CD4-positive, CD25-positive, alpha-beta regulatory T cell (primary cell): Measurements from ENCODE around the gene AVL9. TPM values are rescaled to one million over a fixed set of nuclear protein-coding genes. Genes with fewer than 3 reads are reported as not detected.

Source experiments
- ATAC-seq, 2 donors: fragments of 150-1000 bp; cut with Tn5 transposase; one replicate each; pipeline ENCODE4 v1.10.0; 2021; ENCODE audit warnings: low read depth in 2 of 2, moderate number of reproducible peaks in 2 of 2, moderate library complexity in 1 of 2
- DNase-seq, 3 donors: peaks; one replicate each; pipeline versions ENCODE4 v3.0.0 to v3.0.0-alpha.2; 2012 to 2022; ENCODE audit warnings: mixed read lengths in 1 of 3
- H3K27ac ChIP-seq: one replicate; pipeline ENCODE4 v1.7.0; 2013; ENCODE audit warnings: mild to moderate bottlenecking, low read length; ENCODE audit not compliant: insufficient read depth, poor library complexity, severe bottlenecking
- H3K27me3 ChIP-seq: one replicate; pipeline ENCODE4 v1.7.0; 2013; ENCODE audit warnings: low read length; ENCODE audit not compliant: control insufficient read depth, insufficient read depth
- H3K36me3 ChIP-seq: one replicate; pipeline ENCODE4 v1.7.0; 2013; ENCODE audit warnings: mild to moderate bottlenecking, low read length, moderate library complexity; ENCODE audit not compliant: control insufficient read depth, insufficient read depth
- H3K4me1 ChIP-seq: 2 replicates; pipeline ENCODE4 v1.7.0; 2013; ENCODE audit warnings: mild to moderate bottlenecking, low read length; ENCODE audit not compliant: insufficient read depth, control insufficient read depth, poor library complexity, severe bottlenecking
- H3K4me3 ChIP-seq: one replicate; pipeline ENCODE4 v1.7.0; 2013; ENCODE audit warnings: low read depth, mild to moderate bottlenecking, low read length, moderate library complexity
- H3K9me3 ChIP-seq, 2 experiments: 1 replicate in 1 of 2; 2 replicates in 1 of 2; pipeline ENCODE4 v1.7.0; 2013; ENCODE audit warnings: low read length in 2 of 2, mild to moderate bottlenecking in 1 of 2, moderate library complexity in 1 of 2; ENCODE audit not compliant: control insufficient read depth in 2 of 2
- H3K27ac Mint-ChIP-seq, 3 donors: one replicate each; pipeline ENCODE4 v1.8.0; 2020 to 2022; ENCODE audit warnings: mild to moderate bottlenecking in 3 of 3, mixed read lengths in 3 of 3, moderate library complexity in 2 of 3
- H3K27me3 Mint-ChIP-seq: one replicate; pipeline ENCODE4 v1.8.0; 2022; ENCODE audit warnings: mild to moderate bottlenecking, mixed read lengths
- H3K36me3 Mint-ChIP-seq: one replicate; pipeline ENCODE4 v1.8.0; 2020; ENCODE audit warnings: mixed read lengths
- H3K4me1 Mint-ChIP-seq, 4 donors: one replicate each; pipeline ENCODE4 v1.8.0; 2020 to 2022; ENCODE audit warnings: mixed read lengths in 4 of 4, mild to moderate bottlenecking in 1 of 4
- H3K4me3 Mint-ChIP-seq, 4 donors: one replicate each; pipeline ENCODE4 v1.8.0; 2020 to 2022; ENCODE audit warnings: mild to moderate bottlenecking in 4 of 4, mixed read lengths in 4 of 4, moderate library complexity in 3 of 4
- H3K9me3 Mint-ChIP-seq, 7 donors: one replicate each; pipeline ENCODE4 v1.8.0; 2020 to 2022; ENCODE audit warnings: mixed read lengths in 7 of 7, mild to moderate bottlenecking in 3 of 7, moderate library complexity in 2 of 7
- polyA plus RNA-seq, 4 donors: library from polyadenylated mRNA; unstranded; fragments of 300-500 nt; fragmentation: Illumina TruSeq; gene quantifications; one replicate each; pipeline ENCODE4 v1.2.3, GENCODE V29; 2021
- total RNA-seq: library from RNA; stranded (reverse); gene quantifications from one replicate; pipeline ENCODE4 v1.2.3, GENCODE V29; 2022

AVL9 gene
- total and polyA plus RNA-seq, 5 donors from 2014 or later = 8.9 to 31.8 (median 12.3) TPM

DNA sequence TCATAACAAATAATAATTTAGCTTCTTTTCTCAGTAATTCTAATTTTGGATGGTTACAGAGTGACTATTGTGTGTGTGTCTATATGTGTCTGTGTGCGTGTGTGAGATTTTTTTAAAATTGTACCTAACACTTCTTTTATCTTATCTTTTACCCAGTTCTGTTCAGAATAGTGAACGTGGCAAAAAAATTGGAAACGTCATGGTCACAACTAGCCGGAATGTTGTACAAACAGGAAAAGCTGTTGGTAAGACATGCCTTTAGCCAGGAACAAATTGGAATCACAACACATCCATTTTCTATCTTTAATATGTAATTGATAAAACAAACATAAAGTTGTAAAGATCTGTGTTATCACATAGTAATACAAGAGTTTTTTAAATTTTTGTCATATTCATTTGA lies 85.4 kb downstream of the AVL9 start:
- H3K9me3 ChIP-seq = no peaks in the 10 kb centered on the region
- ATAC-seq = no peak
- no peaks in the 10 kb centered on the region for H3K27me3 ChIP-seq
- no peak overlapping the region for H3K27ac ChIP-seq
- H3K4me3 ChIP-seq = no peak overlapping the region
- peak overlapping the region in 1 of 3 donors; percentile 56 for H3K27ac Mint-ChIP-seq
- no peaks in the 10 kb centered on the region for H3K4me1 ChIP-seq
- H3K9me3 Mint-ChIP-seq = no peaks in the 10 kb centered on the region
- peaks cover 83% of the 10 kb centered on the region for H3K36me3 ChIP-seq
- H3K4me3 Mint-ChIP-seq = no peak overlapping the region
- H3K36me3 Mint-ChIP-seq = peaks cover 47% of the 10 kb centered on the region
- no peak for DNase-seq
- H3K4me1 Mint-ChIP-seq = peaks cover 0 to 10% (median under 1%) of the 10 kb centered on the region in 4 donors
- H3K27me3 Mint-ChIP-seq = no peaks in the 10 kb centered on the region

DNA sequence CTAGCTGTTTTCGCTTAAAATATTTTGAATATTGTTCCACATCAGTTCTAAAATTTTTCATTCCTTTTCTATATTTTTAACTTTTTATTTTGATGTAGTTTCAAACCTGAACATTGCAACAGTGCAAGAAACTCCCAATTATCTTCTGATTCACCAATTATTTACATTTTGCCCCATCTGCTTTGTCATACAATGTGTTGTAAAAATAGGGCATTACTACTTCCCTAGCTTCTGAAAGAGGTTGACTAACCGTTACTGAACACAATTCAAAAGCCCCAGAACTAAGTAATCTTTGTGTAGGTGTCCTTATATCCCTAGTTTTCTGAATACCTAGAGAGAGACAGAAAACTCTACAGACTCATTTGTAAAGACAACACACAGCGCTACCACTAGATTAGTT lies 86.7 kb downstream of the AVL9 start:
- no peak overlapping the region for H3K4me3 ChIP-seq
- Mint-ChIP-seq H3K4me3 (no peak overlapping the region), H3K27me3 (no peaks in the 10 kb centered on the region), H3K9me3 (no peaks in the 10 kb centered on the region), H3K27ac (peak overlapping the region in 1 of 3 donors; percentile 32), H3K36me3 (peaks cover 51% of the 10 kb centered on the region), H3K4me1 (peaks cover 3 to 14% (median 5%) of the 10 kb centered on the region in 4 donors)
- no peaks in the 10 kb centered on the region for H3K9me3 ChIP-seq
- DNase-seq (no peak), ATAC-seq (no peak)
- no peaks in the 10 kb centered on the region for H3K27me3 ChIP-seq
- H3K4me1 ChIP-seq = no peaks in the 10 kb centered on the region
- H3K27ac ChIP-seq = no peak overlapping the region
- peaks cover 75% of the 10 kb centered on the region for H3K36me3 ChIP-seq

DNA sequence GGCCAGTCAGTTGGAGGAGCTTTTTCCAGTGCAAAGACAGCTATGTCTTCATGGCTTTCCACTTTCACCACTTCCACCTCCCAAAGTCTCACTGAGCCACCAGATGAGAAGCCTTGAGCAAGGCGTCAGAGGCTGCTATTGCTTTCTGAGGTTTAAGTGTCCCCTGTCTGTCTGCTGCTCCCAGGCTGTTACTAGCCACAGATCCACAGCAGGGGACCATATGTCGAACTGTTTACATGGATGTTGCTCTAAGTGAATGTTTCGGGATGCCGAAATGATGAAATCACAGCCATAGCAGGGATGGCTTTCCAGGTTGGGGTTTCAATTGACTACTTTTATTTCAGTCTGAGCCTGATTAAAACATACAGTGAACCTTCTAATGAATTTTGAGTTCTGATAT lies 88.5 kb downstream of the AVL9 start:
- no peak for ATAC-seq
- no peak overlapping the region for H3K27ac ChIP-seq
- no peaks in the 10 kb centered on the region for H3K27me3 Mint-ChIP-seq
- H3K27me3 ChIP-seq = no peaks in the 10 kb centered on the region
- no peaks in the 10 kb centered on the region for H3K9me3 ChIP-seq
- H3K4me1 Mint-ChIP-seq = peaks cover 7 to 28% (median 22%) of the 10 kb centered on the region in 4 donors
- peaks cover 63% of the 10 kb centered on the region for H3K36me3 ChIP-seq
- H3K27ac Mint-ChIP-seq = no peak overlapping the region
- no peaks in the 10 kb centered on the region for H3K9me3 Mint-ChIP-seq
- peaks cover 46% of the 10 kb centered on the region for H3K36me3 Mint-ChIP-seq
- H3K4me3 Mint-ChIP-seq = no peak overlapping the region
- peaks cover 6% of the 10 kb centered on the region for H3K4me1 ChIP-seq
- no peak for DNase-seq
- H3K4me3 ChIP-seq = no peak overlapping the region

DNA sequence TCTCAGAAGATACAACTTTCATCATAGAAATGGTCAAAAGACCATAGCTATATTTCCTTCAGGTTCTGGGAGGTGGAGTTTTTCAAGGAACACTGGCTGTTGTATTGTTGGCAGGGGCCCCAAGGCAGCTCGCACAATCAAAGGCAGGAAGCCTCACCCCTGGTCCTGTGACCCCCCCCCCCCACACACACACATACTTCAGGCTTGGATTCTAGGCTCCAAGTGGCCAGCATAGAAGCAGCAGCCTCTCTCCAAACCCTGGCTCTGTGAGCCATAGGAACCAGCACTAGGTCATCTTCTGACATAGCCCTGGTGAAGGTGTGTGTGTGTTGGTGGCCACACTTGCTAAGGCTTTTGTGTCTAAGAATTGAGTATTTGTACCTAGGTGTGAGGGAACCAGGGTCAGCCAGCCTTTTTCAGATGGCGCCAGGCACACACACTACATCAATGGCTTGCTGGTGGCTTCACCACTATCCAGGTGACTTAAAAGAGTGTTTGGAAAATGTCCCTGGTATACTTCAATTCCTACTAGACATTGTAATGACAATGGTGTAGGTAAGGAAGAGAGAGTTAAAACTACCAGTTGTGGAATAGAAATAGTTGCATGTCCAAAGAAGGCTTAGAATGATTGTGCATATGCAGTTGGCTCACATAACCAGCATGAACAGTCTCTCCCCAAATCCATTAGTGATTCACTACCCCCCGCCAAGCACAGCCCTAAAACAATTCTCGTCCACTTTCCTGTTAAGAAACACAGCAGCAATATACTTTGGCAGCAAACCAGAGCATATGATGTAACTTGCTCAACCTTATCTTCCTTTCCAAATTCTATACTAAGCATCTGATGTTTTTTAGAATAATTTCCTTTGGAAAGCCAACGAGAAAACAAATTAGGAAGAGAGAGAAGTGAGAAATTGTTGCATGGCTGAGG lies 91.3 kb downstream of the AVL9 start:
- Histone ChIP-seq H3K9me3 (no peaks in the 10 kb centered on the region), H3K4me1 (peaks cover 6% of the 10 kb centered on the region), H3K27ac (no peak overlapping the region), H3K36me3 (peaks cover 42% of the 10 kb centered on the region), H3K4me3 (no peak overlapping the region), H3K27me3 (no peaks in the 10 kb centered on the region)
- Mint-ChIP-seq H3K4me1 (peaks cover 13 to 28% (median 24%) of the 10 kb centered on the region in 4 donors), H3K9me3 (no peaks in the 10 kb centered on the region), H3K36me3 (peaks cover 36% of the 10 kb centered on the region), H3K27me3 (no peaks in the 10 kb centered on the region), H3K4me3 (no peak overlapping the region), H3K27ac (peak overlapping the region in 2 of 3 donors; percentile 47 to 80)
- DNase-seq (no peak), ATAC-seq (no peak)

DNA sequence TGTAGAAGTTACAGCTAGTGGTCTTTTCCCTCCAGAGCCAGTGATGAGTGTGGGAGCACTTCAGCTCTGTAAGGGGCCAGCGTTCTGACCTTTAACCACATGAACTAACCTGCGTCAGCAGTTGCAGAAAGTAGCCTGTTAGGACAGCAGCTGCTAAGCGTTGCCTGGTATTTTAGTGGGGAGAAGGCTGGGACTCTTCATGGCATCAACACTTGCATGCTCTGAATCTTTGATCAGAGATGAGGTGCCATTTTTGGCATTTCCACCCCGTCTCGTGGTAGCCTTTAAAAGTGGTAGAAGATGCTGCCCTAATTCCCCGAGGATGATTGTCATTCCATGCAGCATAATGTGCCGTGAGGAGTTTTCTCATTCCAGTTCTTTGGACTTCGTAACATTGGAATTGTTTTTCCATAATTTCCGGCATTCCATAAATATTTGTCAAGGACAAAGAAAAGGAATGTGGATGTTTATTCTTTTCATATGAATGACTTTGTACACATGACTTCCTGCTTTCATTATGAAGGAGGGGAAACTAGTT lies 92.2 kb downstream of the AVL9 start:
- H3K4me1 Mint-ChIP-seq = peaks cover 13 to 28% (median 24%) of the 10 kb centered on the region in 4 donors
- H3K27ac Mint-ChIP-seq = peak overlapping the region in 2 of 3 donors; percentile 47 to 80
- ATAC-seq = no peak
- H3K36me3 Mint-ChIP-seq = peaks cover 33% of the 10 kb centered on the region
- Histone ChIP-seq H3K27me3 (no peaks in the 10 kb centered on the region), H3K9me3 (no peaks in the 10 kb centered on the region), H3K27ac (no peak overlapping the region), H3K4me3 (no peak overlapping the region), H3K4me1 (peaks cover 6% of the 10 kb centered on the region), H3K36me3 (peaks cover 33% of the 10 kb centered on the region)
- no peaks in the 10 kb centered on the region for H3K9me3 Mint-ChIP-seq
- no peak overlapping the region for H3K4me3 Mint-ChIP-seq
- H3K27me3 Mint-ChIP-seq = no peaks in the 10 kb centered on the region
- DNase-seq = no peak

DNA sequence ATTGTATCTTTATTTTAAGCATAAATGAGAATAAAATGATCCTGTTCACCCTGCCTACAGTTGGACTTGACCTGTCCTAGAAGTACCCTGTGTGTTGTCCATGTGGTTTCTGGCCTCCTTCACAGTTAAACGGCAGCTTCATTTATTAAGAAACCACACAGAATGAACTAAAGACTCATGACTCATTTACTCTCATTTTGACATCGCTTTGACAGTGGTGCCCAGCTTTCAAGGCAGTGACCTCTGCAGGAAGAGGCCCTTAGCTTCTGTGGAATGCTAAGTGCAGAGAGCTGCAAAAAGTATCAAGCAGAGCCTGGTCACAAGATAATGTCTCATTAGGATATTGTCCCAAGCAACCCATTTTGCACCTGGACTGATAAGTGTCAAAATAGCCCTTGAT lies 93.4 kb downstream of the AVL9 start:
- H3K27ac Mint-ChIP-seq = peak overlapping the region; percentile 39 to 87 (median 80)
- Histone ChIP-seq H3K36me3 (peaks cover 21% of the 10 kb centered on the region), H3K4me1 (peaks cover 6% of the 10 kb centered on the region), H3K27ac (no peak overlapping the region), H3K9me3 (no peaks in the 10 kb centered on the region), H3K4me3 (no peak overlapping the region), H3K27me3 (no peaks in the 10 kb centered on the region)
- no peaks in the 10 kb centered on the region for H3K9me3 Mint-ChIP-seq
- peaks cover 26% of the 10 kb centered on the region for H3K36me3 Mint-ChIP-seq
- no peak overlapping the region for H3K4me3 Mint-ChIP-seq
- ATAC-seq = no peak
- peaks cover 13 to 28% (median 24%) of the 10 kb centered on the region in 4 donors for H3K4me1 Mint-ChIP-seq
- DNase-seq = peak in 1 of 3 donors; percentile 48
- no peaks in the 10 kb centered on the region for H3K27me3 Mint-ChIP-seq

DNA sequence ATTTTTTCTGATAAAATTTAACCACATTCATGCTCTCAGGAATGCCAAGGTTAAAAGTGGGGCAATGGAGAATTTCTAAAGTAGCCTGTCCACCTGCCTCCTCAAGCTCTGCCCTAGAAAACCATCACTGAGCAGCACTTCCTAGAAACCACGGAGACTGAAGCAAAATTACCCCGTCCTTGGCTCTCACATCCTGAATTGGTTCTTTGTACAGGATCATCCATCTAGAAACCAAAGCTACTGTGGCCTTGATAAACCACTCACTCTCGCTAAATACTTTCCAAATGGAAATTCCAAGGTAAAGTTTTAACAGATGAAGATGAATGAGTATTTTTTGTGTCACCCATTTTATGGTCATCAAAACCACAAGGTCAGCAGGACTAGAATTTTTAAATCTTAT lies 96.6 kb downstream of the AVL9 start:
- Mint-ChIP-seq H3K4me3 (no peak overlapping the region), H3K9me3 (peaks cover 0 to 2% (median 0%) of the 10 kb centered on the region in 7 donors), H3K4me1 (peaks cover 11 to 25% (median 17%) of the 10 kb centered on the region in 4 donors), H3K27me3 (peaks cover 2% of the 10 kb centered on the region), H3K27ac (no peak overlapping the region), H3K36me3 (peaks cover 4% of the 10 kb centered on the region)
- DNase-seq (no peak), ATAC-seq (no peak)
- peaks cover 6% of the 10 kb centered on the region for H3K4me1 ChIP-seq
- H3K4me3 ChIP-seq = no peak overlapping the region
- H3K9me3 ChIP-seq = no peaks in the 10 kb centered on the region
- H3K36me3 ChIP-seq = no peaks in the 10 kb centered on the region
- H3K27ac ChIP-seq = no peak overlapping the region
- no peaks in the 10 kb centered on the region for H3K27me3 ChIP-seq
